DMS53 (cell line): Measurements from ENCODE around the gene TTLL7.
"Not testable (repeated sequence)": the region's sequence is repeated elsewhere in the genome, so short reads cannot be mapped to it uniquely, and the experiment has no call there.

Experiments used
- DNase-seq: peaks from one replicate; lab custom pipeline; 2025; lab: John Stamatoyannopoulos, UW

Gene TTLL7

GRCh38 chr1:83995649-83996048, 3.3 kb downstream of the TTLL7 start:
- no peak for DNase-seq

- DNase-seq = no peak
These were observed 4.8 kb downstream of the TTLL7 start for GRCh38 chr1:83994111-83994510.

GRCh38 chr1:83990734-83991133, 8.2 kb downstream of the TTLL7 start:
- peak; percentile 24 for DNase-seq

GRCh38 chr1:83985048-83985447, 13.9 kb downstream of the TTLL7 start:
- no peak for DNase-seq

- DNase-seq = not testable (repeated sequence)
These were observed 15.0 kb downstream of the TTLL7 start for GRCh38 chr1:83983918-83984317.

- DNase-seq = no peak
These were observed 20.9 kb downstream of the TTLL7 start for GRCh38 chr1:83978056-83978455.

- no peak for DNase-seq
These were observed 22.0 kb downstream of the TTLL7 start for GRCh38 chr1:83976920-83977319.

- DNase-seq = no peak
These were observed 28.1 kb downstream of the TTLL7 start for GRCh38 chr1:83970802-83971201.

GRCh38 chr1:83970114-83970513, 28.8 kb downstream of the TTLL7 start:
- no peak for DNase-seq

GRCh38 chr1:83967336-83967735, 31.6 kb downstream of the TTLL7 start:
- DNase-seq = no peak

- DNase-seq = no peak
These were observed 34.8 kb downstream of the TTLL7 start for GRCh38 chr1:83964153-83964552.

GRCh38 chr1:83961571-83962295, 37.2 kb downstream of the TTLL7 start:
- DNase-seq = no peak

GRCh38 chr1:83960669-83961277, 38.2 kb downstream of the TTLL7 start:
- DNase-seq = peak; percentile 51

- peak; percentile 32 for DNase-seq
These were observed 39.0 kb downstream of the TTLL7 start for GRCh38 chr1:83959824-83960498.

- no peak for DNase-seq
These were observed 40.2 kb downstream of the TTLL7 start for GRCh38 chr1:83958704-83959103.

- DNase-seq = no peak
These were observed 44.6 kb downstream of the TTLL7 start for GRCh38 chr1:83954166-83954823.

GRCh38 chr1:83950106-83950661, 48.7 kb downstream of the TTLL7 start:
- DNase-seq = no peak

GRCh38 chr1:83942914-83943313, 56.0 kb downstream of the TTLL7 start:
- DNase-seq = peak; percentile 9

- no peak for DNase-seq
These were observed 64.4 kb downstream of the TTLL7 start for GRCh38 chr1:83934550-83934949.

- DNase-seq = no peak
These were observed 66.2 kb downstream of the TTLL7 start for GRCh38 chr1:83932693-83933092.

- no peak for DNase-seq
These were observed 66.7 kb downstream of the TTLL7 start for GRCh38 chr1:83932281-83932680.

- DNase-seq = peak; percentile 82
These were observed 67.2 kb downstream of the TTLL7 start for GRCh38 chr1:83931658-83932253.
